ENCODE data around the gene PKDREJ. TPM values are rescaled to one million over a fixed set of nuclear protein-coding genes. Genes with fewer than 3 reads are reported as not detected.

Gene PKDREJ
- total RNA-seq, 2 donors from 2014 or later: 0.04 TPM; not detected in 1

- no peaks in the 10 kb centered on the region for H3K4me1 ChIP-seq (ENCODE audit: control insufficient read depth, insufficient read depth, low read length)
Measured at GRCh38 chr22:46309526-46310085, 46.5 kb upstream of the PKDREJ start.

GRCh38 chr22:46308283-46308988, 45.3 kb upstream of the PKDREJ start:
- 93 to 99% methylated on average over 14 to 23 of the region's 23 CpGs for WGBS, 2 experiments (ENCODE audit: insufficient coverage in 1 of 2, insufficient read length in 1 of 2)
- Histone ChIP-seq H3K4me1 (ENCODE audit: control insufficient read depth, insufficient read depth, low read length) (no peaks in the 10 kb centered on the region), H3K27ac (ENCODE audit: low read depth, low read length) (no peak overlapping the region), H3K27me3 (ENCODE audit: control insufficient read depth, insufficient read depth, low read length, poor library complexity, severe bottlenecking) (no peaks in the 10 kb centered on the region), H3K9ac (ENCODE audit: extremely low read depth, low read length, poor library complexity, severe bottlenecking) (no peak overlapping the region), H3K4me3 (ENCODE audit: low read length) (no peak overlapping the region), H3K36me3 (ENCODE audit: control insufficient read depth, insufficient read depth, low read length) (peaks cover 66% of the 10 kb centered on the region), H3K9me3 (ENCODE audit: control insufficient read depth, low read length) (no peaks in the 10 kb centered on the region)
- Mint-ChIP-seq H3K4me3 (no peak overlapping the region), H3K4me1 (no peaks in the 10 kb centered on the region), H3K36me3 (ENCODE audit: low read depth) (peaks cover 45% of the 10 kb centered on the region), H3K27me3 (ENCODE audit: insufficient read depth) (no peaks in the 10 kb centered on the region), H3K27ac (no peak overlapping the region), H3K9me3 (no peaks in the 10 kb centered on the region)
- TF ChIP-seq, protein P1, sequence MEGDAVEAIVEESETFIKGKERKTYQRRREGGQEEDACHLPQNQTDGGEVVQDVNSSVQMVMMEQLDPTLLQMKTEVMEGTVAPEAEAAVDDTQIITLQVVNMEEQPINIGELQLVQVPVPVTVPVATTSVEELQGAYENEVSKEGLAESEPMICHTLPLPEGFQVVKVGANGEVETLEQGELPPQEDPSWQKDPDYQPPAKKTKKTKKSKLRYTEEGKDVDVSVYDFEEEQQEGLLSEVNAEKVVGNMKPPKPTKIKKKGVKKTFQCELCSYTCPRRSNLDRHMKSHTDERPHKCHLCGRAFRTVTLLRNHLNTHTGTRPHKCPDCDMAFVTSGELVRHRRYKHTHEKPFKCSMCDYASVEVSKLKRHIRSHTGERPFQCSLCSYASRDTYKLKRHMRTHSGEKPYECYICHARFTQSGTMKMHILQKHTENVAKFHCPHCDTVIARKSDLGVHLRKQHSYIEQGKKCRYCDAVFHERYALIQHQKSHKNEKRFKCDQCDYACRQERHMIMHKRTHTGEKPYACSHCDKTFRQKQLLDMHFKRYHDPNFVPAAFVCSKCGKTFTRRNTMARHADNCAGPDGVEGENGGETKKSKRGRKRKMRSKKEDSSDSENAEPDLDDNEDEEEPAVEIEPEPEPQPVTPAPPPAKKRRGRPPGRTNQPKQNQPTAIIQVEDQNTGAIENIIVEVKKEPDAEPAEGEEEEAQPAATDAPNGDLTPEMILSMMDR (conservative IDR thresholded peaks at IDR 0.05): no peak
- DNase-seq: no peak

More at GRCh38 chr22:46309526-46310085, 46.5 kb upstream of the PKDREJ start:
- TF ChIP-seq, protein P1 (conservative IDR thresholded peaks at IDR 0.05): no peak
- H3K4me3 ChIP-seq (ENCODE audit: low read length): no peak overlapping the region
- peaks cover 43% of the 10 kb centered on the region for H3K36me3 Mint-ChIP-seq (ENCODE audit: low read depth)
- no peaks in the 10 kb centered on the region for H3K4me1 Mint-ChIP-seq
- 94 to 97% methylated on average over 9 to 15 of the region's 15 CpGs for WGBS, 2 experiments (ENCODE audit: insufficient coverage in 1 of 2, insufficient read length in 1 of 2)
- H3K36me3 ChIP-seq (ENCODE audit: control insufficient read depth, insufficient read depth, low read length): peaks cover 62% of the 10 kb centered on the region
- H3K27me3 ChIP-seq (ENCODE audit: control insufficient read depth, insufficient read depth, low read length, poor library complexity, severe bottlenecking): no peaks in the 10 kb centered on the region
- H3K9me3 ChIP-seq (ENCODE audit: control insufficient read depth, low read length): no peaks in the 10 kb centered on the region
- H3K9ac ChIP-seq (ENCODE audit: extremely low read depth, low read length, poor library complexity, severe bottlenecking): no peak overlapping the region
- H3K27me3 Mint-ChIP-seq (ENCODE audit: insufficient read depth): no peaks in the 10 kb centered on the region
- no peak overlapping the region for H3K27ac ChIP-seq (ENCODE audit: low read depth, low read length)
- H3K9me3 Mint-ChIP-seq: no peaks in the 10 kb centered on the region
- H3K27ac Mint-ChIP-seq: no peak overlapping the region
- H3K4me3 Mint-ChIP-seq: no peak overlapping the region
- DNase-seq: no peak

DNA sequence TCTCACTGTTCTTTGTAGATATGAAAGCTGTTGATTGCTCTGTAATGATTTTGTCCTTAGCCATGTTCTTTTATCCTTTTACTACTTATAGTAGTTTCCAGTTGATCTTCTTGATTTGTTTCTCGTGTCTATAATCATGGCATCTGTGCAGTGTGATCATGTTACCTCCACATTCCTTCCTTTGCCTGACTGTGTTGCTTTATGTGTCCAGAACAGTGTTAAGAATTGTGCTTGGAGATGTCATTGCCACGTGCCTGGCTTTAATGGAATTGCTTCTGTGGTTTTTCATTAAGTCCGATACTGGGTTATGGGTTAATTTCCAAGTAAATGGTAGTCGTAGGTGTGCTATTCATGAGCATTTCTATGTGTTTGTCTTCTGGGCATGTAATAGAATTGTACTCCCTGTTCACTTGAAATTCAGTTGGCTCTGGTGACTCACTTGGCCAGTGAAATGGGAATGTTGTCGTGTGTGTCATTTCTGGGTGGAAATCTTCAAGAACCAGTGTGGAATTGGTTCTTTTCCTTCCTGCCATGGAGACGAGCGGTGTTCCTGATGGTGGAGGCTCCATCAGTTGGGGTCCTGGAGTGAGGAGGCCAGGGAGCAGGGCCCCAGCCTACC, 40.3 kb upstream of the PKDREJ start:
- Mint-ChIP-seq H3K27ac (no peak overlapping the region), H3K9me3 (no peaks in the 10 kb centered on the region), H3K4me1 (peaks cover 4% of the 10 kb centered on the region), H3K4me3 (no peak overlapping the region), H3K27me3 (ENCODE audit: insufficient read depth) (no peaks in the 10 kb centered on the region), H3K36me3 (ENCODE audit: low read depth) (peaks cover 52% of the 10 kb centered on the region)
- TF ChIP-seq, protein P1 (conservative IDR thresholded peaks at IDR 0.05): no peak
- H3K27ac ChIP-seq (ENCODE audit: low read depth, low read length): no peak overlapping the region
- DNase-seq: no peak
- no peaks in the 10 kb centered on the region for H3K27me3 ChIP-seq (ENCODE audit: control insufficient read depth, insufficient read depth, low read length, poor library complexity, severe bottlenecking)
- H3K4me1 ChIP-seq (ENCODE audit: control insufficient read depth, insufficient read depth, low read length): no peaks in the 10 kb centered on the region
- H3K36me3 ChIP-seq (ENCODE audit: control insufficient read depth, insufficient read depth, low read length): peaks cover 65% of the 10 kb centered on the region
- no peak overlapping the region for H3K4me3 ChIP-seq (ENCODE audit: low read length)
- H3K9me3 ChIP-seq (ENCODE audit: control insufficient read depth, low read length): no peaks in the 10 kb centered on the region
- no peak overlapping the region for H3K9ac ChIP-seq (ENCODE audit: extremely low read depth, low read length, poor library complexity, severe bottlenecking)
- whole genome bisulfite sequencing, 2 experiments (ENCODE audit: insufficient coverage in 1 of 2, insufficient read length in 1 of 2): 97% methylated on average over 5 to 6 of the region's 7 CpGs
